HEK293T (cell line): Measurements from ENCODE around the gene RPGR.

Source experiments
- ARNT ChIP-seq: fragments of 450-650 bp; IDR thresholded peaks from 2 replicates; pipeline ENCODE4 v1.6.1; 2017; ENCODE audit warnings: mild to moderate bottlenecking
- BHLHE40 ChIP-seq: fragments of 450-650 bp; IDR thresholded peaks from 2 replicates; pipeline ENCODE4 v1.6.1; 2016; ENCODE audit warnings: mild to moderate bottlenecking, moderate library complexity, borderline replicate concordance
- CTBP1 ChIP-seq: fragments of 450-650 bp; IDR thresholded peaks from 2 replicates; pipeline ENCODE4 v1.6.1; 2016; ENCODE audit warnings: borderline replicate concordance
- ELF4 ChIP-seq: fragments of 450-650 bp; IDR thresholded peaks from 2 replicates; pipeline ENCODE4 v1.6.1; 2017; ENCODE audit warnings: antibody characterized with exemption
- FOXA1 ChIP-seq: fragments of 450-650 bp; IDR thresholded peaks from 2 replicates; pipeline ENCODE4 v1.6.1; 2016; ENCODE audit warnings: mild to moderate bottlenecking
- FOXK2 ChIP-seq: fragments of 450-650 bp; IDR thresholded peaks from 2 replicates; pipeline ENCODE4 v1.6.1; 2016; ENCODE audit warnings: mild to moderate bottlenecking
- FOXM1 ChIP-seq: fragments of 450-650 bp; IDR thresholded peaks from 2 replicates; pipeline ENCODE4 v1.6.1; 2017; ENCODE audit warnings: mild to moderate bottlenecking, borderline replicate concordance
- L3MBTL2 ChIP-seq: fragments of 450-650 bp; conservative IDR thresholded peaks from 2 replicates; pipeline ENCODE4 v1.6.1; 2016; ENCODE audit warnings: mild to moderate bottlenecking
- NFRKB ChIP-seq: fragments of 450-650 bp; IDR thresholded peaks from 2 replicates; pipeline ENCODE4 v1.6.1; 2016; ENCODE audit warnings: mild to moderate bottlenecking, moderate library complexity
- PKNOX1 ChIP-seq: fragments of 450-650 bp; IDR thresholded peaks from 2 replicates; pipeline ENCODE4 v1.6.1; 2016
- SP1 ChIP-seq: fragments of 450-650 bp; IDR thresholded peaks from 2 replicates; pipeline ENCODE4 v1.6.1; 2017
- SUZ12 ChIP-seq: fragments of 450-650 bp; IDR thresholded peaks from 2 replicates; pipeline ENCODE4 v1.6.1; 2016; ENCODE audit warnings: mild to moderate bottlenecking
- TARDBP ChIP-seq: fragments of 450-650 bp; IDR thresholded peaks from 2 replicates; pipeline ENCODE4 v1.6.1; 2016
- ZNF384 ChIP-seq: fragments of 450-650 bp; IDR thresholded peaks from 2 replicates; pipeline ENCODE4 v1.6.1; 2016

- no peak for TF ChIP-seq ZNF384
- no peak for TF ChIP-seq TARDBP
- TF ChIP-seq FOXA1, result no peak
- TF ChIP-seq FOXK2, result no peak
- no peak for TF ChIP-seq FOXM1
- TF ChIP-seq CTBP1, result no peak
- TF ChIP-seq SP1, result no peak
- TF ChIP-seq BHLHE40, result no peak
- TF ChIP-seq ELF4, result no peak
- no peak for TF ChIP-seq SUZ12
- no peak for TF ChIP-seq NFRKB
- no peak for TF ChIP-seq PKNOX1
- no peak for TF ChIP-seq ARNT
- no peak for TF ChIP-seq L3MBTL2
Measured at GRCh38 chrX:38312436-38312835, 14.9 kb downstream of the RPGR start.
